Tibial nerve (tissue), 4 donors: Measurements from ENCODE around the gene ZBTB20. TPM values are rescaled to one million over a fixed set of nuclear protein-coding genes. Genes with fewer than 3 reads are reported as not detected.

Source experiments
- DNase-seq, 2 donors: peaks; one replicate each; pipeline ENCODE4 v3.0.0-alpha.2; 2019; ENCODE audit warnings: low spot score in 2 of 2
- H3K27ac ChIP-seq, 4 donors: fragments of 200-600 bp; sonication (generic) in 3 of 4; one replicate each; pipeline ENCODE4 v1.5.1; 2017 to 2019; ENCODE audit warnings: mild to moderate bottlenecking in 1 of 4
- H3K27me3 ChIP-seq, 2 donors: fragments of 200-600 bp; sonication (generic) in 1 of 2; one replicate each; pipeline versions ENCODE4 v1.5.1 to v1.6.0; 2017 to 2019
- H3K36me3 ChIP-seq, 3 donors: fragments of 200-600 bp; sonication (generic); one replicate each; pipeline ENCODE4 v1.5.1; 2018 to 2019
- H3K4me1 ChIP-seq, 4 donors: fragments of 200-600 bp; sonication (generic) in 3 of 4; one replicate each; pipeline ENCODE4 v1.5.1; 2017 to 2019
- H3K4me3 ChIP-seq, 4 donors: fragments of 200-600 bp; sonication (generic) in 3 of 4; one replicate each; pipeline ENCODE4 v1.5.1; 2017 to 2019; ENCODE audit warnings: mild to moderate bottlenecking in 1 of 4, moderate library complexity in 1 of 4
- H3K9me3 ChIP-seq, 4 donors: fragments of 200-600 bp; sonication (generic) in 3 of 4; one replicate each; pipeline ENCODE4 v1.5.1; 2017 to 2019
- CTCF ChIP-seq, 5 experiments: fragments of 200-600 bp in 3 of 5; fragments of 450-650 bp in 2 of 5; sonication (generic) in 3 of 5; IDR thresholded peaks; one replicate each; pipeline ENCODE4 v1.5.1; 2016 to 2019; ENCODE audit warnings: antibody characterized with exemption in 5 of 5, mild to moderate bottlenecking in 3 of 5, moderate library complexity in 2 of 5
- EP300 ChIP-seq, 2 donors: sonication (generic); formaldehyde crosslinking; IDR thresholded peaks; one replicate each; pipeline ENCODE4 v1.6.1; 2017; ENCODE audit warnings: antibody characterized with exemption in 2 of 2, mild to moderate bottlenecking in 1 of 2
- POLR2A ChIP-seq, 2 donors: fragments of 450-650 bp; IDR thresholded peaks; one replicate each; pipeline ENCODE4 v1.6.1; 2017; ENCODE audit warnings: antibody characterized with exemption in 2 of 2, mild to moderate bottlenecking in 2 of 2, moderate library complexity in 2 of 2
- WGBS, 2 donors: methylation state at CpG; one replicate each; pipeline ENCODE4 v1.1.5; 2018; 5-methylcytosine and 5-hydroxymethylcytosine counted together
- total RNA-seq, 4 donors: library from RNA; depleted of rRNA; stranded (reverse); fragments of >200 nt; gene quantifications; one replicate each; pipeline ENCODE4 v1.1.0, GENCODE V29; 2016

The ZBTB20 gene
- total RNA-seq, 4 donors from 2014 or later, result 63.3 to 127 (median 102) TPM

GRCh38 chr3:115099134-115099985 is 47.7 kb downstream of the ZBTB20 start:
- peaks cover 0 to 68% (median 5%) of the 10 kb centered on the region in 4 donors for H3K4me1 ChIP-seq
- H3K27ac ChIP-seq, result peak overlapping the region; percentile 28 to 85 (median 76)
- no peaks in the 10 kb centered on the region for H3K9me3 ChIP-seq
- H3K36me3 ChIP-seq, result peaks cover 0 to 8% (median 0%) of the 10 kb centered on the region in 3 donors
- H3K27me3 ChIP-seq, result no peaks in the 10 kb centered on the region
- TF ChIP-seq CTCF (IDR thresholded peaks at IDR 0.05) (no peak), POLR2A (IDR thresholded peaks at IDR 0.05) (no peak), EP300 (IDR thresholded peaks at IDR 0.05) (no peak)
- peak overlapping the region; percentile 13 to 48 (median 35) for H3K4me3 ChIP-seq
- 14 to 16% methylated on average over 3 of the region's 3 CpGs for WGBS, 2 donors
- no peak for DNase-seq

- H3K9me3 ChIP-seq, result no peaks in the 10 kb centered on the region
- H3K4me3 ChIP-seq, result peak overlapping the region in 2 of 4 donors; percentile 13 to 48
- H3K27ac ChIP-seq, result peak overlapping the region; percentile 28 to 85 (median 76)
- peaks cover 0 to 76% (median 5%) of the 10 kb centered on the region in 4 donors for H3K4me1 ChIP-seq
- DNase-seq, result no peak
- no peaks in the 10 kb centered on the region for H3K36me3 ChIP-seq
- 84 to 86% methylated on average over 7 of the region's 7 CpGs for WGBS, 2 donors
- H3K27me3 ChIP-seq, result no peaks in the 10 kb centered on the region
- TF ChIP-seq EP300 (IDR thresholded peaks at IDR 0.05) (no peak), CTCF (IDR thresholded peaks at IDR 0.05) (no peak), POLR2A (IDR thresholded peaks at IDR 0.05) (no peak)
These were observed 48.6 kb downstream of the ZBTB20 start for GRCh38 chr3:115098354-115099073.

GRCh38 chr3:115095236-115095635 is 51.9 kb downstream of the ZBTB20 start:
- no peaks in the 10 kb centered on the region for H3K9me3 ChIP-seq
- H3K27ac ChIP-seq, result peak overlapping the region in 2 of 4 donors; percentile 4 to 28
- TF ChIP-seq CTCF (IDR thresholded peaks at IDR 0.05) (no peak), POLR2A (IDR thresholded peaks at IDR 0.05) (no peak), EP300 (IDR thresholded peaks at IDR 0.05) (no peak)
- peaks cover 0 to 88% (median 9%) of the 10 kb centered on the region in 4 donors for H3K4me1 ChIP-seq
- no peaks in the 10 kb centered on the region for H3K27me3 ChIP-seq
- H3K36me3 ChIP-seq, result no peaks in the 10 kb centered on the region
- no peak overlapping the region for H3K4me3 ChIP-seq
- no peak for DNase-seq
- WGBS, 2 donors, result 37 to 53% methylated on average over 1 of the region's 1 CpG

GRCh38 chr3:115092220-115092791 is 54.8 kb downstream of the ZBTB20 start:
- DNase-seq, result peak; percentile 46 to 60
- 5 to 12% methylated on average over 4 of the region's 4 CpGs for WGBS, 2 donors
- Histone ChIP-seq H3K9me3 (no peaks in the 10 kb centered on the region), H3K27ac (peak overlapping the region; percentile 0 to 66 (median 34)), H3K36me3 (no peaks in the 10 kb centered on the region), H3K4me1 (peaks cover 0 to 93% (median 6%) of the 10 kb centered on the region in 4 donors), H3K4me3 (no peak overlapping the region), H3K27me3 (no peaks in the 10 kb centered on the region)
- TF ChIP-seq POLR2A (IDR thresholded peaks at IDR 0.05) (no peak), CTCF (IDR thresholded peaks at IDR 0.05) (peak; percentile 39 to 84 (median 81)), EP300 (IDR thresholded peaks at IDR 0.05) (peak in 1 of 2 donors; percentile 70)
